ENCODE data around the gene INMT. TPM values are rescaled to one million over a fixed set of nuclear protein-coding genes. Genes with fewer than 3 reads are reported as not detected.
A peak's percentile ranks its signal among the peaks of the same experiment; 100 is the strongest.

The INMT gene
- total and polyA plus RNA-seq, 10 donors, result 3.2 to 40.3 (median 15.6) TPM

GRCh38 chr7:30705596-30705995, 46.3 kb upstream of the INMT start:
- no peaks in the 10 kb centered on the region for H3K36me3 ChIP-seq
- TF ChIP-seq POLR2AphosphoS5 (IDR thresholded peaks at IDR 0.05) (no peak), POLR2A (IDR thresholded peaks at IDR 0.05) (no peak), CTCF (IDR thresholded peaks at IDR 0.05 in 8 of 11, conservative IDR thresholded peaks at IDR 0.05 in 3 of 11) (no peak)
- no peaks in the 10 kb centered on the region for H3K4me1 ChIP-seq
- WGBS, 5 donors, result 79 to 93% (median 89%) methylated on average over 12 to 13 of the region's 13 CpGs
- intact Hi-C loops (cut with DNase I; ENCODE audit: low total_unique reads), result no loop called here
- H3K27ac ChIP-seq, result no peak overlapping the region
- no peaks in the 10 kb centered on the region for H3K9me3 ChIP-seq
- peak; percentile 48 for DNase-seq
- H3K4me3 ChIP-seq, result no peak overlapping the region
- H3K27me3 ChIP-seq (replicated peaks in 1 of 7), result peaks cover 0 to 10% (median 0%) of the 10 kb centered on the region in 7 donors

GRCh38 chr7:30706316-30706715, 45.6 kb upstream of the INMT start:
- no peak overlapping the region for H3K27ac ChIP-seq
- H3K9me3 ChIP-seq, result no peaks in the 10 kb centered on the region
- H3K4me3 ChIP-seq, result no peak overlapping the region
- intact Hi-C loops (cut with DNase I; ENCODE audit: low total_unique reads), result no loop called here
- peaks cover 0 to 8% (median 0%) of the 10 kb centered on the region in 7 donors for H3K27me3 ChIP-seq (replicated peaks in 1 of 7)
- DNase-seq, result peak; percentile 37
- WGBS, 5 donors, result 81 to 94% (median 86%) methylated on average over 6 of the region's 6 CpGs
- no peaks in the 10 kb centered on the region for H3K36me3 ChIP-seq
- H3K4me1 ChIP-seq, result no peaks in the 10 kb centered on the region
- TF ChIP-seq CTCF (IDR thresholded peaks at IDR 0.05 in 8 of 11, conservative IDR thresholded peaks at IDR 0.05 in 3 of 11) (no peak), POLR2AphosphoS5 (IDR thresholded peaks at IDR 0.05) (no peak), POLR2A (IDR thresholded peaks at IDR 0.05) (no peak)

- DNase-seq, result peak; percentile 42
- intact Hi-C loops (cut with DNase I; ENCODE audit: low total_unique reads), result no loop called here
Observed at GRCh38 chr7:30706908-30707307, 45.0 kb upstream of the INMT start.

More at GRCh38 chr7:30706908-30707307, 45.0 kb upstream of the INMT start:
- no peak overlapping the region for H3K27ac ChIP-seq
- no peaks in the 10 kb centered on the region for H3K36me3 ChIP-seq
- H3K4me1 ChIP-seq, result no peaks in the 10 kb centered on the region
- peaks cover 0 to 2% (median 0%) of the 10 kb centered on the region in 7 donors for H3K27me3 ChIP-seq (replicated peaks in 1 of 7)
- WGBS, 5 donors, result 79 to 87% (median 82%) methylated on average over 6 of the region's 6 CpGs
- H3K9me3 ChIP-seq, result no peaks in the 10 kb centered on the region
- TF ChIP-seq POLR2A (IDR thresholded peaks at IDR 0.05), result no peak
- TF ChIP-seq CTCF (IDR thresholded peaks at IDR 0.05 in 8 of 11, conservative IDR thresholded peaks at IDR 0.05 in 3 of 11), result no peak
- no peak overlapping the region for H3K4me3 ChIP-seq
